HEK293 (cell line): ENCODE results near the gene HNF1A.

ENCODE experiments used
- EGR2 ChIP-seq: fragments of 450-650 bp; formaldehyde crosslinking; IDR thresholded peaks from 2 replicates; pipeline ENCODE4 v1.5.1; 2016; ENCODE audit warnings: low read depth, missing biosample characterization, missing genetic modification characterization
- HOXA7 ChIP-seq: sonication (generic); formaldehyde crosslinking; IDR thresholded peaks from 2 replicates; pipeline ENCODE4 v1.8.1; 2022; ENCODE audit warnings: missing genetic modification reagents, borderline replicate concordance
- SP2 ChIP-seq: fragments of 450-650 bp; formaldehyde crosslinking; IDR thresholded peaks from 2 replicates; pipeline ENCODE4 v1.5.1; 2016; ENCODE audit warnings: missing biosample characterization, missing genetic modification characterization
- ZBTB8A ChIP-seq: fragments of 450-650 bp; formaldehyde crosslinking; IDR thresholded peaks from 2 replicates; pipeline ENCODE4 v1.5.1; 2016; ENCODE audit warnings: missing biosample characterization, missing genetic modification characterization
- ZNF140 ChIP-seq: fragments of 450-650 bp; formaldehyde crosslinking; IDR thresholded peaks from 2 replicates; pipeline ENCODE4 v1.5.1; 2016; ENCODE audit warnings: missing biosample characterization, missing genetic modification characterization
- ZNF558 ChIP-seq: fragments of 450-650 bp; formaldehyde crosslinking; IDR thresholded peaks from 2 replicates; pipeline ENCODE4 v1.5.1; 2016; ENCODE audit warnings: missing biosample characterization, missing genetic modification characterization
- ZNF76 ChIP-seq: fragments of 450-650 bp; formaldehyde crosslinking; IDR thresholded peaks from 2 replicates; pipeline ENCODE4; 2016; ENCODE audit warnings: low read depth, missing biosample characterization, missing genetic modification characterization, borderline replicate concordance
- TF ChIP-seq, protein P1 (sequence below): fragments of 450-650 bp; formaldehyde crosslinking; IDR thresholded peaks from 2 replicates; pipeline ENCODE4 v1.5.1; 2016; ENCODE audit warnings: missing biosample characterization, missing genetic modification characterization

DNA sequence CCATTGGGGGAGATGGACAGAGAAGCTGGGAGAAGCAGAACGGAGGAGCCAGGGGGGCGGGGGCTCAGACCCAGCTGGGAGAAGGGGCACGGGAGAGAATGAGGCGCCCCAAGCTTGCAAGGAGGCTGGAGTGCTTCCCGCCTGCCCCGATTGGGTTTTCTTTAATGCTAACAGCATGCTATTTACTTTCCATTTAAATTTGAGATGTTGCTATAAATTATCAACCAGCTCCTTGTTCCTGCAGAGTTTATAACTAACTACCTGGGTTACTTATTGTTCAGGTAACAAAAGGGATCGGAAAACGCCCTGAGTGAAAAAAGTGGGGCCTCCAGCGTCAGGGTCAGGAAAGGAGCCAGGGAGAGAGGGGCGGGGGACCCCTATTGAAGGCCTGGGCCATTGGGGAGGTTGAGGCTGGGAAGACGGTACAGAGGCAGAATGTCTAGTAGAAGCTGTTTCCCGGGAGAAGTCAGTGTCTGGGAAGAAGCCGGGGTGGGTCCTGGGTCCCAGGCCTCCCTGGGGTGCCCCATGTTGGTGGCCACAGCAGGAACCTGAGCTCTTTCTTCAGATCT, 2.5 kb downstream of the HNF1A start:
- TF ChIP-seq ZNF76, result no peak
- no peak for TF ChIP-seq EGR2 (tag by site-specific recombination)
- TF ChIP-seq, protein P1, sequence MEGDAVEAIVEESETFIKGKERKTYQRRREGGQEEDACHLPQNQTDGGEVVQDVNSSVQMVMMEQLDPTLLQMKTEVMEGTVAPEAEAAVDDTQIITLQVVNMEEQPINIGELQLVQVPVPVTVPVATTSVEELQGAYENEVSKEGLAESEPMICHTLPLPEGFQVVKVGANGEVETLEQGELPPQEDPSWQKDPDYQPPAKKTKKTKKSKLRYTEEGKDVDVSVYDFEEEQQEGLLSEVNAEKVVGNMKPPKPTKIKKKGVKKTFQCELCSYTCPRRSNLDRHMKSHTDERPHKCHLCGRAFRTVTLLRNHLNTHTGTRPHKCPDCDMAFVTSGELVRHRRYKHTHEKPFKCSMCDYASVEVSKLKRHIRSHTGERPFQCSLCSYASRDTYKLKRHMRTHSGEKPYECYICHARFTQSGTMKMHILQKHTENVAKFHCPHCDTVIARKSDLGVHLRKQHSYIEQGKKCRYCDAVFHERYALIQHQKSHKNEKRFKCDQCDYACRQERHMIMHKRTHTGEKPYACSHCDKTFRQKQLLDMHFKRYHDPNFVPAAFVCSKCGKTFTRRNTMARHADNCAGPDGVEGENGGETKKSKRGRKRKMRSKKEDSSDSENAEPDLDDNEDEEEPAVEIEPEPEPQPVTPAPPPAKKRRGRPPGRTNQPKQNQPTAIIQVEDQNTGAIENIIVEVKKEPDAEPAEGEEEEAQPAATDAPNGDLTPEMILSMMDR (tag by site-specific recombination), result no peak
- TF ChIP-seq ZBTB8A, result no peak
- TF ChIP-seq ZNF140 (tag by site-specific recombination), result no peak
- TF ChIP-seq SP2 (tag by site-specific recombination), result no peak
- no peak for TF ChIP-seq HOXA7
- TF ChIP-seq ZNF558, result no peak
